Measurements from ENCODE around the gene GAA. TPM values are rescaled to one million over a fixed set of nuclear protein-coding genes. Genes with fewer than 3 reads are reported as not detected.

GAA gene
- total and polyA plus RNA-seq, 2 of the 8 experiments (the other 6 are each of a cell fraction or from before 2014, with no cell fraction given): 14.8 to 30.0 TPM

- no peak overlapping the region for H3K9ac ChIP-seq (replicated peaks in 1 of 4; ENCODE audit: extremely low read depth in 1 of 4, low read depth in 3 of 4, low read length in 3 of 4)
- no peak overlapping the region for H2AK5ac ChIP-seq (ENCODE audit: low read depth, low read length)
- peaks cover 0 to 3% of the 10 kb centered on the region in 2 experiments for H4K20me1 ChIP-seq (replicated peaks in 1 of 2; ENCODE audit: control insufficient read depth in 1 of 2, insufficient read depth in 2 of 2, low read length in 2 of 2)
- H3K4me3 ChIP-seq (ENCODE audit: extremely low read depth in 1 of 4, insufficient read depth in 2 of 4, low read depth in 3 of 4, low read length in 4 of 4): no peak overlapping the region
- no peak overlapping the region for H2AFZ ChIP-seq (ENCODE audit: low read length)
- peaks cover 6 to 7% of the 10 kb centered on the region in 2 experiments; a peak in 2 of 4 replicates for H3K9me3 ChIP-seq (ENCODE audit: insufficient read depth in 2 of 2, low read depth in 1 of 2, low read length in 1 of 2)
- FAIRE-seq (no peak), DNase-seq (ENCODE audit: low read depth in 1 of 2, low spot score in 2 of 2) (no peak)
- H4K5ac ChIP-seq (ENCODE audit: insufficient read length, low read depth, low read length): no peak overlapping the region
- CTCF ChIA-PET (ENCODE audit: partially characterized antibody): interaction anchor here (0.8 to 2.7 kb wide), 5 partner anchors 27 to 166 kb away, joined by 3 to 7 read pairs (median 3); no protein-coding TSS in a partner anchor
- no peak overlapping the region for H3K18ac ChIP-seq (ENCODE audit: extremely low read depth, low read length)
- no peak overlapping the region for H2BK12ac ChIP-seq (ENCODE audit: low read depth, low read length)
- H3K27me3 ChIP-seq (replicated peaks in 1 of 4; ENCODE audit: control insufficient read depth in 3 of 4, extremely low read depth in 1 of 4, insufficient read depth in 3 of 4, low read length in 3 of 4): peaks cover 0 to 4% (median 0%) of the 10 kb centered on the region in 4 experiments; a peak in 3 of 7 replicates
- no peak overlapping the region for H2BK5ac ChIP-seq (ENCODE audit: low read depth, low read length)
- H3K4me2 ChIP-seq (ENCODE audit: insufficient read depth in 1 of 2, low read depth in 2 of 2, low read length in 2 of 2): no peak overlapping the region
- H3K27ac ChIP-seq (ENCODE audit: low read depth, low read length): no peak overlapping the region
- peaks cover 9 to 17% (median 12%) of the 10 kb centered on the region in 4 experiments for H3K4me1 ChIP-seq (replicated peaks in 1 of 4; ENCODE audit: control insufficient read depth in 3 of 4, insufficient read depth in 4 of 4, low read length in 3 of 4)
- no peak overlapping the region for H3K56ac ChIP-seq (replicated peaks; ENCODE audit: insufficient read length, low read depth, low read length)
- no peak overlapping the region for H3K4ac ChIP-seq (replicated peaks; ENCODE audit: insufficient read length, low read depth, low read length)
- peaks cover 4% of the 10 kb centered on the region; the same call in 1 of the 2 replicates for H3K23me2 ChIP-seq (ENCODE audit: low read depth, low read length)
- no peak overlapping the region for H3K14ac ChIP-seq (ENCODE audit: insufficient read length)
- no peaks in the 10 kb centered on the region; a peak in 1 of 8 replicates for H3K36me3 ChIP-seq (ENCODE audit: control insufficient read depth in 2 of 4, insufficient read depth in 4 of 4, low read length in 3 of 4)
- H2BK120ac ChIP-seq (replicated peaks; ENCODE audit: low read depth, low read length): no peak overlapping the region
- H4K8ac ChIP-seq (ENCODE audit: extremely low read depth, insufficient read depth, low read length): no peak overlapping the region
- 91% methylated on average over 5 of the region's 5 CpGs; no CpG with 5 or more reads in 1 of the 2 experiments for WGBS, 2 experiments (ENCODE audit: extremely low coverage in 1 of 2, insufficient coverage in 1 of 2, insufficient read length in 1 of 2, insufficient replicate concordance in 2 of 2, low coverage in 1 of 2, low lambda C conversion rate in 2 of 2, missing lambda C conversion rate in 1 of 2)
- no peak overlapping the region for H3K23ac ChIP-seq (ENCODE audit: insufficient read length)
- POLR2A ChIA-PET (ENCODE audit: partially characterized antibody): interaction anchor here (0.5 to 1.1 kb wide), 2 partner anchors 123 to 146 kb away, joined by 3 to 4 read pairs; no protein-coding TSS in a partner anchor
- H4K91ac ChIP-seq (replicated peaks; ENCODE audit: insufficient read length, low read length): no peak overlapping the region
- H3K79me2 ChIP-seq (ENCODE audit: control insufficient read depth in 1 of 2, insufficient read depth in 2 of 2, low read length in 2 of 2): peaks cover 5 to 11% of the 10 kb centered on the region in 2 experiments; a peak in 3 of 4 replicates
- H2BK15ac ChIP-seq (ENCODE audit: low read length): no peak overlapping the region
- no peak overlapping the region for H2BK20ac ChIP-seq (ENCODE audit: low read length)
- peaks cover 3% of the 10 kb centered on the region; the same call in 1 of the 2 replicates for H3K79me1 ChIP-seq (ENCODE audit: low read depth, low read length)
- no peak for TF ChIP-seq SP1 (IDR thresholded peaks at IDR 0.05; ENCODE audit: low read depth, low read length)
- TF ChIP-seq, protein P1, sequence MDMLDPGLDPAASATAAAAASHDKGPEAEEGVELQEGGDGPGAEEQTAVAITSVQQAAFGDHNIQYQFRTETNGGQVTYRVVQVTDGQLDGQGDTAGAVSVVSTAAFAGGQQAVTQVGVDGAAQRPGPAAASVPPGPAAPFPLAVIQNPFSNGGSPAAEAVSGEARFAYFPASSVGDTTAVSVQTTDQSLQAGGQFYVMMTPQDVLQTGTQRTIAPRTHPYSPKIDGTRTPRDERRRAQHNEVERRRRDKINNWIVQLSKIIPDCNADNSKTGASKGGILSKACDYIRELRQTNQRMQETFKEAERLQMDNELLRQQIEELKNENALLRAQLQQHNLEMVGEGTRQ (IDR thresholded peaks at IDR 0.05; ENCODE audit: low read length): no peak
- no peak for TF ChIP-seq NRF1 (IDR thresholded peaks at IDR 0.05; ENCODE audit: low read depth, low read length)
- TF ChIP-seq TBP (IDR thresholded peaks at IDR 0.05; ENCODE audit: low read depth, low read length): no peak
- TF ChIP-seq BRCA1 (IDR thresholded peaks at IDR 0.05; ENCODE audit: low read depth, low read length): no peak
- TF ChIP-seq HDAC2 (IDR thresholded peaks at IDR 0.05; ENCODE audit: borderline replicate concordance in 1 of 2, low read depth in 2 of 2, low read length in 2 of 2): no peak
- no peak for TF ChIP-seq POLR2A (IDR thresholded peaks at IDR 0.05; ENCODE audit: control extremely low read depth in 1 of 2, low read depth in 2 of 2, low read length in 2 of 2)
- TF ChIP-seq EGR1 (IDR thresholded peaks at IDR 0.05; ENCODE audit: borderline replicate concordance, low read depth, low read length): no peak
- TF ChIP-seq MAFK (IDR thresholded peaks at IDR 0.05; ENCODE audit: low read depth, low read length): no peak
- no peak for TF ChIP-seq CEBPB (IDR thresholded peaks at IDR 0.05; ENCODE audit: low read depth, low read length)
- TF ChIP-seq RFX5 (IDR thresholded peaks at IDR 0.05; ENCODE audit: borderline replicate concordance, low read depth, low read length): no peak
- no peak for TF ChIP-seq RBBP5 (IDR thresholded peaks at IDR 0.05; ENCODE audit: borderline replicate concordance, low read depth, low read length)
- TF ChIP-seq SUZ12 (IDR thresholded peaks at IDR 0.05; ENCODE audit: low read length): no peak
- TF ChIP-seq CREB1 (IDR thresholded peaks at IDR 0.05): no peak
Observed at GRCh38 chr17:80151333-80151732, 50.0 kb downstream of the GAA start.
